ENCODE data around the gene TRIM34. TPM values are rescaled to one million over a fixed set of nuclear protein-coding genes. Genes with fewer than 3 reads are reported as not detected.

TRIM34 gene
- total RNA-seq, 1 donor from 2014 or later: 2.0 TPM

GRCh38 chr11:5610446-5610845 lies 14.4 kb upstream of the TRIM34 start:
- Mint-ChIP-seq H3K27me3 (no peaks in the 10 kb centered on the region), H3K4me3 (ENCODE audit: low read depth) (no peak overlapping the region), H3K4me1 (ENCODE audit: low read depth) (no peaks in the 10 kb centered on the region), H3K36me3 (ENCODE audit: insufficient read depth) (peaks cover 3% of the 10 kb centered on the region), H3K9me3 (ENCODE audit: low read depth) (no peaks in the 10 kb centered on the region), H3K27ac (no peak overlapping the region)
- DNase-seq (ENCODE audit: low spot score, unreplicated experiment): no peak
- no peak for TF ChIP-seq CTCF (IDR thresholded peaks at IDR 0.05; ENCODE audit: unreplicated experiment)

GRCh38 chr11:5611627-5612026 lies 13.2 kb upstream of the TRIM34 start:
- no peak overlapping the region for H3K4me3 Mint-ChIP-seq (ENCODE audit: low read depth)
- H3K27me3 Mint-ChIP-seq: no peaks in the 10 kb centered on the region
- no peak for DNase-seq (ENCODE audit: low spot score, unreplicated experiment)
- H3K36me3 Mint-ChIP-seq (ENCODE audit: insufficient read depth): peaks cover 1% of the 10 kb centered on the region
- H3K9me3 Mint-ChIP-seq (ENCODE audit: low read depth): no peaks in the 10 kb centered on the region
- TF ChIP-seq CTCF (IDR thresholded peaks at IDR 0.05; ENCODE audit: unreplicated experiment): no peak
- H3K27ac Mint-ChIP-seq: no peak overlapping the region
- no peaks in the 10 kb centered on the region for H3K4me1 Mint-ChIP-seq (ENCODE audit: low read depth)

DNA sequence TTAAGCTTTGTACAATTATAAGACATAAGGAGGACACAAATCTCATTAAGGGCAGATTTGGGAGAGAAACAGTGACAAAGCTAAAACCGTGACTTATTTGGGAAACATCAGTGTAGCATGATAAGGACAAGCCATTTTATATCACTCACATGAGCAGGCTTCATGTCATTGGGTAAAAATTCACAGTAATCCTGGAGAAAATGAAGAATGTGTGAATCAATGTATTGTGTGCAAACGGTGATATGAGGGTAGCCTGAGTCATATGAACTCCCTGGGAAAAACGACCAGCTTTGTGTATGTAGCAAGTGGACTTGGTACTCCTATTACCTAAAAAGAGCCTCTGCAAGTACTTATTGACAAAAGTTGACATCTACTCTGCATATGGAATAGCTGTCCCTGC lies 6.0 kb upstream of the TRIM34 start:
- no peak for DNase-seq (ENCODE audit: low spot score, unreplicated experiment)
- no peaks in the 10 kb centered on the region for H3K27me3 Mint-ChIP-seq
- H3K4me3 Mint-ChIP-seq (ENCODE audit: low read depth): no peak overlapping the region
- no peaks in the 10 kb centered on the region for H3K36me3 Mint-ChIP-seq (ENCODE audit: insufficient read depth)
- peaks cover 22% of the 10 kb centered on the region for H3K4me1 Mint-ChIP-seq (ENCODE audit: low read depth)
- no peaks in the 10 kb centered on the region for H3K9me3 Mint-ChIP-seq (ENCODE audit: low read depth)
- no peak for TF ChIP-seq CTCF (IDR thresholded peaks at IDR 0.05; ENCODE audit: unreplicated experiment)
- no peak overlapping the region for H3K27ac Mint-ChIP-seq

DNA sequence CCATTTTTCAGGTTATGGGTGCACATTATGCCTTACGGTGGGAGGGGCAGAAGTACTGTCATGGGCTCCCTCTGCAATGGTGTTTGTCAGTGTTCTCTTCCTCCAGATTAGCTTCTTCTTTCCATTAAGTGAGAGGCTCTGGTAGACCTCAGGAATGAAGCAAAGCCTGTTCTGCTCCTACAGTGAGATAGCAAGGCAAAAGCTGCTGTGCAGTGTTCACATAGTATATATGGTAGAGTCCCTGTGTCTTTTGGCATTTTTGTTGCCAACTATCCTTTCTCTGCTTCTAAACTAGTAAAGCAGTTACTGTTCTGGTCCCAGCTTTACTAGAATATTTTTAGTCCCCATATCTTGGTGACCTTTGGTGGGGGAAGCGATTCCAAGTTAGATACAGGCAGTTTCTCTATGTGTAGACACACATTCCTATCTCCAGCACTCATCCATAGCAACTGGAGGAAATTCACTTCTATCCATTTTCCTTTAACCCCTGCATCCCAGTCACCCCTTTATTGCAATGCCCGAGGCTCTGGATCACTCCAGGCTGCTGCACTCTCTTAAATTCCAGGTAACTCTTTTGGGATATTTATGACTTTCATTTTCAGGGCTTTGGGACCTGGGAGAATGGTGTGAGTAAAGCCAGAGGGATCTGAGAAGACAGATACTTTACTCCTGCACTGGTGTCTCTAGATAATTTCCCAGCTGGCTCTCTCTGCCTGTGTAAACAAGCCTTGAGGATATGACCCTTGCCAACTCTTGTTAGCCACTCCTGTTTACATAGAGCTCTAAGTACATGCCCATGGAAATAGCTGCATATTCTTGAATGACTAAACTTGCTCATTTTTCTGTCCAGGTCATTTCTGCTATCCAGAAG lies 3.9 kb upstream of the TRIM34 start:
- Mint-ChIP-seq H3K36me3 (ENCODE audit: insufficient read depth) (no peaks in the 10 kb centered on the region), H3K9me3 (ENCODE audit: low read depth) (no peaks in the 10 kb centered on the region), H3K27ac (peak overlapping the region; percentile 72), H3K27me3 (no peaks in the 10 kb centered on the region), H3K4me3 (ENCODE audit: low read depth) (no peak overlapping the region), H3K4me1 (ENCODE audit: low read depth) (peaks cover 33% of the 10 kb centered on the region)
- TF ChIP-seq CTCF (IDR thresholded peaks at IDR 0.05; ENCODE audit: unreplicated experiment): no peak
- DNase-seq (ENCODE audit: low spot score, unreplicated experiment): no peak

GRCh38 chr11:5621580-5621979 lies 3.2 kb upstream of the TRIM34 start:
- no peaks in the 10 kb centered on the region for H3K9me3 Mint-ChIP-seq (ENCODE audit: low read depth)
- H3K4me3 Mint-ChIP-seq (ENCODE audit: low read depth): no peak overlapping the region
- DNase-seq (ENCODE audit: low spot score, unreplicated experiment): no peak
- H3K36me3 Mint-ChIP-seq (ENCODE audit: insufficient read depth): no peaks in the 10 kb centered on the region
- TF ChIP-seq CTCF (IDR thresholded peaks at IDR 0.05; ENCODE audit: unreplicated experiment): no peak
- H3K27me3 Mint-ChIP-seq: no peaks in the 10 kb centered on the region
- H3K4me1 Mint-ChIP-seq (ENCODE audit: low read depth): peaks cover 35% of the 10 kb centered on the region
- no peak overlapping the region for H3K27ac Mint-ChIP-seq

All from progenitor cell of endocrine pancreas (in vitro differentiated cells).